Neural crest cell (in vitro differentiated cells): ENCODE data around the gene GMIP. TPM values are rescaled to one million over a fixed set of nuclear protein-coding genes. Genes with fewer than 3 reads are reported as not detected.

ENCODE experiments used
- DNase-seq: peaks from one replicate; pipeline ENCODE4 v3.0.0; 2021; ENCODE audit warnings: low read depth, mixed read lengths, low spot score
- H3K27ac Mint-ChIP-seq: one replicate; pipeline ENCODE4 v1.8.0; 2021; ENCODE audit warnings: mild to moderate bottlenecking, mixed read lengths; ENCODE audit not compliant: unreplicated experiment
- H3K27me3 Mint-ChIP-seq: 2 replicates; pipeline ENCODE4 v1.8.0; 2021; ENCODE audit warnings: low read depth, mild to moderate bottlenecking, mixed read lengths
- H3K36me3 Mint-ChIP-seq: 2 replicates; pipeline ENCODE4 v1.8.0; 2021; ENCODE audit warnings: low read depth, mild to moderate bottlenecking, mixed read lengths
- H3K4me1 Mint-ChIP-seq: 2 replicates; pipeline ENCODE4 v1.8.0; 2021; ENCODE audit warnings: mixed read lengths
- H3K4me3 Mint-ChIP-seq: one replicate; pipeline ENCODE4 v1.8.0; 2021; ENCODE audit warnings: mild to moderate bottlenecking, mixed read lengths
- H3K9me3 Mint-ChIP-seq: 2 replicates; pipeline ENCODE4 v1.8.0; 2021; ENCODE audit warnings: mixed read lengths
- CTCF ChIP-seq: fragments of 200-600 bp; sonication (generic); conservative IDR thresholded peaks from 2 replicates; pipeline ENCODE4 v1.5.0; 2021; ENCODE audit warnings: antibody characterized with exemption, mild to moderate bottlenecking
- total RNA-seq: library from RNA; stranded (reverse); gene quantifications from 2 replicates; pipeline ENCODE4 v1.2.1, GENCODE V29; 2021

Gene GMIP
- total RNA-seq, 1 donor from 2014 or later, result 25.1 TPM

- DNase-seq, result no peak
- H3K36me3 Mint-ChIP-seq, result peaks cover 11% of the 10 kb centered on the region
- H3K4me1 Mint-ChIP-seq, result no peaks in the 10 kb centered on the region
- H3K4me3 Mint-ChIP-seq, result no peak overlapping the region
- H3K9me3 Mint-ChIP-seq, result no peaks in the 10 kb centered on the region
- no peak overlapping the region for H3K27ac Mint-ChIP-seq
- no peak for TF ChIP-seq CTCF
- H3K27me3 Mint-ChIP-seq, result no peaks in the 10 kb centered on the region
Measured at GRCh38 chr19:19636573-19637185, 6.8 kb downstream of the GMIP start.

DNA sequence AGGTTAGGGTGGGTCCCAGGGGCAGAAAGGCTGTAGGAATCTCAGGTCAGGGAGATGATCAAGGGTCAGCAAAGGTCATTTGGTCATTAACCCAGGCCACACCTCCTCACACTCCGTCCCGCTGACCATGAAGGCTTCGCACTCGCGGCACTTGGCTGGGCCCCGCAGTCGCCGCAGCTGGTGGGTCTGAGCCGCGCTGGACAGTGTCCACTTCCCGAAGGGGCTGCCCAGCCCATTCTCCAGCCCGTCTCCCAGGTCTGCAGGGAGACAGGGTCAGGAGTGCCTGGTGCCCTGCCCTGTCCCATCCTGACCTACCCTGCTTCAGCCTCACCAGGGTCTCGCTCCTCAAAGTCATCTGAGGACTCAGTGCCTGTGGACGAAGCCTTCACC, 8.1 kb downstream of the GMIP start:
- Mint-ChIP-seq H3K27me3 (no peaks in the 10 kb centered on the region), H3K27ac (no peak overlapping the region), H3K9me3 (no peaks in the 10 kb centered on the region), H3K36me3 (peaks cover 11% of the 10 kb centered on the region), H3K4me3 (no peak overlapping the region), H3K4me1 (no peaks in the 10 kb centered on the region)
- TF ChIP-seq CTCF, result no peak
- DNase-seq, result no peak

GRCh38 chr19:19634516-19635312, 8.7 kb downstream of the GMIP start:
- Mint-ChIP-seq H3K4me3 (no peak overlapping the region), H3K27me3 (no peaks in the 10 kb centered on the region), H3K9me3 (no peaks in the 10 kb centered on the region), H3K36me3 (peaks cover 11% of the 10 kb centered on the region), H3K4me1 (no peaks in the 10 kb centered on the region), H3K27ac (no peak overlapping the region)
- DNase-seq, result no peak
- TF ChIP-seq CTCF, result no peak

GRCh38 chr19:19633711-19634515, 9.5 kb downstream of the GMIP start:
- Mint-ChIP-seq H3K9me3 (no peaks in the 10 kb centered on the region), H3K4me1 (peaks cover under 1% of the 10 kb centered on the region), H3K36me3 (peaks cover 11% of the 10 kb centered on the region), H3K27ac (peak overlapping the region; percentile 22), H3K27me3 (no peaks in the 10 kb centered on the region), H3K4me3 (no peak overlapping the region)
- DNase-seq, result no peak
- TF ChIP-seq CTCF, result no peak

- Mint-ChIP-seq H3K27me3 (no peaks in the 10 kb centered on the region), H3K36me3 (peaks cover 11% of the 10 kb centered on the region), H3K27ac (no peak overlapping the region)
Measured at GRCh38 chr19:19632661-19633060, 10.8 kb downstream of the GMIP start.

More at GRCh38 chr19:19632661-19633060, 10.8 kb downstream of the GMIP start:
- Mint-ChIP-seq H3K4me3 (peak overlapping the region; percentile 24), H3K9me3 (no peaks in the 10 kb centered on the region), H3K4me1 (peaks cover 5% of the 10 kb centered on the region)
- no peak for DNase-seq
- TF ChIP-seq CTCF, result no peak
